GM12878 (cell line): ENCODE results near the gene ICAM2.

Experiments used
- POLR2A ChIP-seq: IDR thresholded peaks from 2 replicates; pipeline ENCODE4 v1.6.1; 2011; ENCODE audit warnings: low read depth, mild to moderate bottlenecking, low read length
- TF ChIP-seq, protein P1 (sequence below), 3 experiments: IDR thresholded peaks in 2 of 3; conservative IDR thresholded peaks in 1 of 3; 2 replicates each; pipeline ENCODE4 v1.5.1; 2011; ENCODE audit warnings: low read depth in 3 of 3, low read length in 3 of 3, mild to moderate bottlenecking in 3 of 3, control low read depth in 2 of 3, moderate library complexity in 2 of 3, inconsistent platforms in 1 of 3, mixed read lengths in 1 of 3; ENCODE audit not compliant: control insufficient read depth in 2 of 3, insufficient read depth in 1 of 3; ENCODE audit errors: extremely low read depth in 1 of 3

DNA sequence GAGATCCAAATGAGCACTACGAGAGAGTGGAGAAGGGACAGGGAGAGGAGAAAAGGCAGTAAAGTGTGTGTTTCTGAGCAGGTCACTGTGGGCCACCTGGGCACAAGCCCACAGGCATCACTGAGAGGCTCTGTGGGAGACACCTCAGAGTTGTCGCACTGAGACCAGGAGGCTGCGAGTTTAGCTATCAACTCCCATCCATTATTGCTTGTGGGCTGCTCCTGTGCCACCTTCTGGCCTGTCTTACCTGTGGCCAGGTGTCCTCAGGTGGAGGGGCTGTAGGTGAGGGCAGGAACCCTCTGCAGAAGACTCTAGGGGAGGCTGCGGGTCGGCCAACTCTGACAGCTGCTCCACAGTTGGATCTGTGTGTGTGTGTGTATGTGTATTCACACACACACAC, 24.8 kb downstream of the ICAM2 start:
- no peak for TF ChIP-seq POLR2A
- TF ChIP-seq, protein P1, sequence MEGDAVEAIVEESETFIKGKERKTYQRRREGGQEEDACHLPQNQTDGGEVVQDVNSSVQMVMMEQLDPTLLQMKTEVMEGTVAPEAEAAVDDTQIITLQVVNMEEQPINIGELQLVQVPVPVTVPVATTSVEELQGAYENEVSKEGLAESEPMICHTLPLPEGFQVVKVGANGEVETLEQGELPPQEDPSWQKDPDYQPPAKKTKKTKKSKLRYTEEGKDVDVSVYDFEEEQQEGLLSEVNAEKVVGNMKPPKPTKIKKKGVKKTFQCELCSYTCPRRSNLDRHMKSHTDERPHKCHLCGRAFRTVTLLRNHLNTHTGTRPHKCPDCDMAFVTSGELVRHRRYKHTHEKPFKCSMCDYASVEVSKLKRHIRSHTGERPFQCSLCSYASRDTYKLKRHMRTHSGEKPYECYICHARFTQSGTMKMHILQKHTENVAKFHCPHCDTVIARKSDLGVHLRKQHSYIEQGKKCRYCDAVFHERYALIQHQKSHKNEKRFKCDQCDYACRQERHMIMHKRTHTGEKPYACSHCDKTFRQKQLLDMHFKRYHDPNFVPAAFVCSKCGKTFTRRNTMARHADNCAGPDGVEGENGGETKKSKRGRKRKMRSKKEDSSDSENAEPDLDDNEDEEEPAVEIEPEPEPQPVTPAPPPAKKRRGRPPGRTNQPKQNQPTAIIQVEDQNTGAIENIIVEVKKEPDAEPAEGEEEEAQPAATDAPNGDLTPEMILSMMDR (IDR thresholded peaks at IDR 0.05 in 2 of 3, conservative IDR thresholded peaks at IDR 0.05 in 1 of 3; ENCODE audit: control insufficient read depth in 2 of 3, extremely low read depth in 1 of 3, insufficient read depth in 1 of 3, low read depth in 3 of 3, low read length in 3 of 3), result no peak
